CD4-positive, alpha-beta T cell treated with Interferon gamma for 1 hour (primary cell): ENCODE data around the gene AHCTF1.
"Not testable (repeated sequence)": the region's sequence is repeated elsewhere in the genome, so short reads cannot be mapped to it uniquely, and the experiment has no call there.

ENCODE experiments used
- DNase-seq: peaks from one replicate; pipeline ENCODE4 v3.0.0-alpha.2; 2020

Gene AHCTF1

DNA sequence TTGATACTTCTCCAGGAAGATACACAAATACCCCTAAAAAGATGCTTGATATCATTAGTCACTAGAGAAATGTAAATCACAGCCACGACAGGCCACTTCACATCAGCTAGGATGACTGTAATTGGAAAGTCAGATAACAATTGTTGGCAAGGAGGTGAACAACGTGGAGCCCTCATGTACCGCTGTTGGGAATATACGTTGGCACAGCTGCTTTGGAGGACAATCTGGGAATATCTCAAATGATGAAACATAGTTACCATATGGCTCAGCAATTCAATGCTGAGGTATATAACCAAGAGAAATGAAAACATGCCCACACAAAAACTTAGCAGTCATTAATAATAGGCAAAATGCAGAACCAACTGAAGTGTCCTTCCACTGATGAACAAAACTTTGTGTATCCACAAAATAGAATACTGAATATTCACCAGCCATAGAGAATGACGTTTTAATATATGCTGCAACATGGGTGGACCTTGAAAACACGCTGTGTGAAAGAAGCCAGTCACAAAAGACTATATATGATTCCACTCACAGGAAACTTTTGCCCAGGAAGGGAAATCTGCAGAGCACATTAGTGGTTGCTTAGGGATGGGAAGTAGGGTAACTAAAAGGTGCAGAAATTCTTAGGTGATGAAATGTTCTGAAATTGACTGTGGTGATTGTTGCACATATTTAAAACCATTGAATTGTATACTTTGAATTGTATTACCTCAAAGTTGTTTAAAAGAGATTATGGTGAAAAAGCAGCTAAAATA, 95.4 kb downstream of the AHCTF1 start:
- DNase-seq, result no peak

DNA sequence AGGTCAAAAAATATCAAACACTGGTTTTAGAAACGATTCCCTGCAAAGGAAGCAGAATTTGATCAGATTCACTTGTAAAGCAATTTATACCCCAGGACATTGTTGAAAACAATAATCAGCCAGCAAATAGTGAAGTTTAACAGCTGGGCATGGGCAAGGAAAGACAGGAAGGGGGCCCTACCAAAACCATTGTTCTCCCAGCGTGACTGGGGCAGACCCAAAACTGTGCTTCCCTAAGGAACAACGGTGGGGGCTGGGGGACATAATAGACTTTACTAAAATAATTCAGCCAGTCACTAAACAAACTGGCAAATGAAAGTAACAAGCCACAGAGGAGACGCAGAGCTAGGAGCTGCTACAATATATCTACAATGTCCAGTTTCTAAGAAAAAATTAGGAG, 100.2 kb downstream of the AHCTF1 start:
- DNase-seq, result no peak

DNA sequence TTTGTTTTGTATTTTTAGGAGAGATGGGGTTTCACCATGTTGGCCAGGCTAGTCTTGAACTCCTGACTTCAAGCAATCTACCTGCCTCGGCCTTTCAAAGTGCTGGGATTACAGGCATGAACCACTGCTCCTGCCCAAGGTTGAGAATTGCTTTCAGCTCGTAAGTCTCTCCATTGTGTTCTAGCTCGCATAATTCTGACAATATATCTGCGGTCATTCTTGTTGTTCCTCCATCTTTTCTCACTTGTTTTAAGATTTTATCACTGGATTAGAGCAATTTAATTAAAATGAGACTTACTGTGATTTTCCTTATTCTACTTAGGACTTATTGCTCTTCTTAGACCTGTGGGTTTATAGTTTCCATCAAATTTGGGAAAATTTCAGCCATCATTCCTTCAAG, 102.9 kb downstream of the AHCTF1 start:
- DNase-seq, result no peak

DNA sequence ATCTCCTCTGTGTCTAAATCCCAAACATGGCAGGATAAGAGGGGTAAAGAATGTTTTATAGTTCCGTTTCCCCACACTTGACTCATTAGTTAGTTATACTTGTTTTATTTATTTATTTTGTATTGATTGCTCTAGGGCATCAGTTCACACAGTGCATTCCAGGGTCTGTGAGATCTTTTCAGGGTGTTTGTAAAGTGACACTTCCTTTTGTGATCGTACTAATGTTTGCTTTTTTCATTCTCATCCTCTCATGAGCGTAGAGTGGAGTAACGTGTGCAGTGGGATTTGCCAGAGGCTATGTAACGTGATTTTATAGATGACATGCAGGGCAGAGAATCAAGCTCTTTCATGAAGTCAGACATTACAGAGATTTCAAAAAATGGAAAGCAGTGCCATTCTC, 104.4 kb downstream of the AHCTF1 start:
- DNase-seq, result no peak

DNA sequence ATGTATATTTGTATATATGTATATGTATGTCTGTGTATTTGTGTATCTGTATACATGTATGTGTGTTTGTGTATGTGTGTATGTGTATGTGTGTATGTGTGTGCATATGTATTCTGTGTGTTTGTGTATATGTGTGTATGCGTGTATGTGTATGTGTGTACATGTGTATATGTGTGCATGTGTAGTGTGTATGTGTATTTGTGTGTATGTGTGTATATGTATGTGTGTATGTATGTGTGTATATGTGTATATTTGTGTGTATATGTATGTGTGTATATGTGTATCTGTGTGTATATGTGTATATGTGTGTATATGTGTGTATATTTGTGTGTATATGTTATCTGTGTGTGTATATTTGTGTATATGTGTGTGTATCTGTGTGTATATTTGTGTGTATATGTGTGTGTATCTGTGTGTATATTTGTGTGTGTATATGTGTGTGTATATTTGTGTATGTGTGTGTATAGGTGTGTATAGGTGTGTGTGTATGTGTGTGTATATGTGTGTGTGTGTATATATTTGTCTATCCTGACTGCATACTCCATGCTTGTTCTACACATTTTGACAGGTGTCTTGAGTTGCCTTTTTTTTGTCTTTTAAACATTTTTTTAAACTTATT, 106.1 kb downstream of the AHCTF1 start:
- DNase-seq, result no peak

DNA sequence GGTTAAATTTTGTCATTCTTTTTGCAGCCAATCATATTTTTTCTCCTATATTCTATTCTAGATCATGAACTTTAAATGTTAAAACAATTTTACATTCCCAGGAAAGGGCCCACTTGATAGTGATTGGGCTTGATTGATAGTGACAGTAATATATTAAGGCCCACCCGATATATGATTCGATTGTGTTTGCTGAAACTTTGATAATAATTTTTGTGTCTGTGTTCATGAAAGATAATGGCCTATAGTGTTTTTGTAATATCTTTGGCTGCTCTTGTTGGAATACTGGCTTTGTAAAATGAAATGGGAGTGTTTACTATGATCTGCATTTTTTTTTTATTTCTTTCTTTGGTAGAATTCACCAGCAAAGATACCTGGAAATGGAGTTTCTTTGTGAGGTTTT, 107.2 kb downstream of the AHCTF1 start:
- no peak for DNase-seq

DNA sequence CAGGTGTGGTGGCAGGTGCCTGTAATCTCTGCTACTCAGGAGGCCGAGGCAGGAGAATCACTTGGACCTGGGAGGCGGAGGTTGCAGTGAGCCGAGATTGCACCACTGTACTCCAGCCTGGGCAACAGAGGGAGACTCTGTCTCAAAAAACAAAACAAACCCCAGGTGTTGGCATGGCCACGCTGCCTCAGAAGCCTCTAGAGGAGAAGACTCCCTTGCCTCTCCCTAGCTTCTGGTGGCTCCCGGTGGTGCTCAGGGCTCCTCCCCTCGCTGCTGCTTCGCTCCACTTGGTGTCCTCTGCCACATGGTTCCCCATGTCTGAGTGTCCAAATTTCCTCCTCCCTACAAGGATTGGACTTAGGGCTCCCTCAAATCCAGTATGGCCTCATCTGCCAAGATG, 109.6 kb downstream of the AHCTF1 start:
- DNase-seq, result not testable (repeated sequence)

DNA sequence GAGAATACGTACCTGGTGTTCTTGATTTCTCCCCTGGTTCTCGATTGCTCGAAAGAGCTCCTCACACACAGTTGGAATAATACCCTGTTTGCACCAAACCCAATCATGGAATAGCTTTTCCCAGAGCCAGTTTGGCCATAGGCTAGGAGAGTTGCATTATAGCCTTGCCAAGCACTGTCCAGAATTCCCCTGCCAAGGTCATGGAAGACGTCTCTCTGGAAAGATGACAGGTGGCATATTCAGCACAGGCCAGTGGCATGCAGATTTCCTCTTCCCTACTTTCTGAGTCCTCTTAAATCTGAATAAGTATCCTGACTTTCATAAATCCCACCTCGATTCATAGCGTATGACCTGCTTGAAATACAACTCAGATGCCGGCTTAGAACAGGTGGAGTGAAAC, 111.1 kb downstream of the AHCTF1 start:
- no peak for DNase-seq

DNA sequence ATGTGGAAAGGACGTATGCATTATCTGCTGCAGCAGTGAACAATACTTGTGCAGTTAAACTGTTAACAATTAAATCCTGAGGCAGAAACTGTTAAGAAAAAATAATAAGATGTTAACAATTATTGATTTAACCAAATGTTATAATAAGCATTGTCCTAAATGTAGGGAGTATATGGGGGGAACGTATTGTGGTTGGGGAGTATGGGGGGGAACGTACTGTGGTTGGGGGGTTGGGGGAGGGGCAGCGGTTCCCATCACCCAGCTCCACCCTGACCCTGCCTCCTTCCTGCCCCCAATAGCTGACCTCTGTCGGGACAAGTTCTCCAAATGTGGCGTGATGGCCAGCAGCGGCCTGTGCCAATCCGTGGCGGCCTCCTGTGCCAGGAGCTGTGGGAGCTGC, 114.0 kb downstream of the AHCTF1 start:
- DNase-seq, result not testable (repeated sequence)

DNA sequence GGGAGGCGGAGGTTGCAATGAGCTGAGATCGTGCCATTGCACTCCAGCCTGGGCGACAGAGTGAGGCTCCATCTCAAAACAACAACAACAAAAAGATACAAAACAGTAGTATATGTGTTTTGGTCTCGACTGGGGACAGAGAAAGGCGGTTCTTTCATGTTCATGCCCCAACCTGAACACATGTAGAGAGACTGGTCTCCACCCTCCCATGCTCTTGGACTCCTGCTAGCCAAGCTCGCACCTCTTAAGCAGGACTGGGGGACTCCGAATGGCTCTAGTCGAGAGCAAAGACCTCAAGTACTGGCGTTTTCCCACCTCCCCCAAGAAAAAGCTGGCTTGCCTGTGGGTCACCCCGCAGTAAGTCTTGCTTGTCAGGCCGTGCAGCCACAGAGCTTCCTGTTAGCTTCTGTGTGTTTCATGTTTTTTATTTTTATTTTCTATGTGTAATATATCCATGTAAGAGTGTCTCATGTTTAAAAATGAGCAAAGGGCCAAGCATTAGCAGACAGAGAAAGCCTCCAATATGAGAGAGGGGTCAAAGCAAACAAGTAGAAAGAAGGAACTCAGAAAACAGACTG, 116.0 kb downstream of the AHCTF1 start:
- no peak for DNase-seq

DNA sequence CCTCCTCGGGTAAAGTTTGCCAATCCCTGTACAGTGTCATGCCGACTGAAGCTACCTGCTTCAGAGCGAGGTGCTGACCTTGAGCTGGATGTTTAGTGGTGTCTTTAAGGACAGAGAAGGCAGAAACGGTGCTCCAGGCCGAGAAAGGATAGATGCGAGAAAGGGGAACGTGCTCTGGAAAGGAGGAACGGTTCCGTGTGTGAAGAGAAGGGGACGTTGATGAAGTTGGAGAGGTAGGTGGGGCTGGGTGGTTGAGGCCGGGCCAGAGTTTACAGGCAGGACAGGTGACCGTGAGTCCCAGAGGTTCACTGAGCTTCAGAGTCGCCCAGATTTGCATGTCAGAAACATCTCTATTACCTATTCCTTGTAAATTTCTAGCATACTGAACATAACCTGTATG, 116.9 kb downstream of the AHCTF1 start:
- DNase-seq, result no peak

DNA sequence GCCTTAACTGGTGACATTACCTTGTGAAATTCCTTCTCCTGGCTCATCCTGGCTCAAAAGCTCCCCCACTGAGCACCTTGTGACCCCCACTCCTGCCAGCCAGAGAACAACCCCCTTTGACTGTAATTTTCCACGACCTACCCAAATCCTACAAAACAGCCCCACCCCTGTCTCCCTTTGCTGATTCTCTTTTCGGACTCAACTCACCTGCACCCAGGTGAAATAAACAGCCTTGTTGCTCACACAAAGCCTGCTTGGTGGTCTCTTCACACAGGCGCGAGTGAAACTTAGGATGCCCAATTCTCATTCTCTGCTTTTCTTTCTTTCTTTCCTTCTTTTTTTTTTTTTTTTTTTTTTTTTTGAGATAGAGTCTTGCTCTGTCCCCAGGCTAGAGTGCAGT, 118.4 kb downstream of the AHCTF1 start:
- DNase-seq, result not testable (repeated sequence)

DNA sequence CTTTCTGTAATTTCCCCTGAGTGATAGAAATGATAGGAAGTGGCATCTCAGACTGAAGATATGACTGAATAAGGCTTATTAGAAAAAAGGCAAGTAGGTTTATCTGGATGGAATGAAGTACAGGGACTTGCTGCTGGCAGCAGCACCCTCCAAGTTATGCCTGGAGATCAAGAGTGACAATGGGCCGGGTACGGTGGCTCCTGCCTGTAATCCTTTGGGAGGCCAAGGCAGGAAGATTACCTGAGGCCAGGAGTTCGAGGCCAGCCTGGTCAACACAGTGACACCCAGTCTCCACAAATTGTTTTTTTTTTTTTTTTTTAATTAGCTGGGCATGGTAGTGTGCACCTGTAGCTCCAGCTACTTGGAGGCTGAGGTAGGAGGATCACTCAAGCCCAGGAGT, 119.8 kb downstream of the AHCTF1 start:
- DNase-seq, result no peak

DNA sequence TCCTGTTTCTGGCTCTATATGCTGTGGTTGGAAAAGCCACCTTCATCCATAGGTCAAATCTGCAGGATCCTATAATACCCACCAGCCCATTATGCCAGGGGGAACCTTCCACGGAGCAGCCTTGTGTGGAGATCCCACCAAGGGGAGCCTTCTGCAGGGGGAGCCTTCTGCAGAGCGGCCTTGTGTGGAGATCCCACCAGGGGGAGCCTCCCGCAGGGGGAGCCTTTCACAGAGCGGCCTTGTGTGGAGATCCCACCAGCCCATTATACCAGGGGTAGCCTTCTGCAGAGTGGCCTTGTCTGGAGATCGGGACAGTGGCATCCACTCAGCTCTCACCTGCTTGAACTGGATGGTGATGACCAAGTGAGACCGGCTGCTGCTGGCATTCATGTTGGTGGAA, 122.3 kb downstream of the AHCTF1 start:
- DNase-seq, result no peak

DNA sequence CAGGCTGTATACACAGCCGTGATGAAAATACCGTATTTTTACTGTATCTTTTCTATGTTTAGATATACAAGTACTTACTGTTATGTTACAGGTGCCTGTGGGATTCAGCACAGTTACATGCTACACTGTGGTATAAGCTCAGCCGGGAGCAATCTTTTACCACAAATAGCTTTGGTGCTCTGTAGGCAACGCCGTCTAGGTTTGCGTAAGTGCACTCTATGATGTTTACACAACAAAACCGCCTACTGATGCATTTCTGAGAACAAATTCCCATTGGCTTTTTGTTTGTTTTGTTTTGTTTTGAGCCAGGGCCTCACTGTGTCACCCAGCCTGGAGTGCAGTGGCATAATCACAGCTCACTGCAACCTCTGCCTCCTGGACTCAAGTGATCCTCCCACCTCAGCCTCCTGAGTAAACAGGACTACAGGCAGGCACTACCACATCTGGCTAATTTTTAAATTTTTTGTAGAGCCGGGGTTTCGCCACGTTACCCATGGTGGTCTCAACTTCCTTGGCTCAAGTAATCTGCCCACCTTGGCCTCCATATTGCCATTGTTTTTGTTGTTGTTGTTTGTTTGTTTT, 126.5 kb downstream of the AHCTF1 start:
- DNase-seq, result no peak

DNA sequence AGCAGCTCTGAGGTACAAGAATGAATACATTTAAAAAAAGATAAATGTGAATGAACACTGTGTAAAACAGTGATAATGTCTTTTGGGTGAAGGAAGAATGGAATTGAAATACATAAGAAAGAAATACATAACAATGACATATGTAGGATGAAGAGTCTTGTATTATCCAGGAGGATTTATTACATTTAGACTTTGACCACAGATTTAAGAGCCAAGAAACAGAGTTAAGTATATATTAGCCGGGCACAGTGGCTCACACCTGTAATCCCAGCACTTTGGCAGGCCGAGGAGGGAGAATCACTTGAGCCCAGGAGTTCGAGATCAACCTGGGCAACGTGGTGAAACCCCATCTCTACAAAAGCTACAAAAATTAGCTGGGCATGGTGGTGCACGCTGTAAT, 127.9 kb downstream of the AHCTF1 start:
- DNase-seq, result no peak

DNA sequence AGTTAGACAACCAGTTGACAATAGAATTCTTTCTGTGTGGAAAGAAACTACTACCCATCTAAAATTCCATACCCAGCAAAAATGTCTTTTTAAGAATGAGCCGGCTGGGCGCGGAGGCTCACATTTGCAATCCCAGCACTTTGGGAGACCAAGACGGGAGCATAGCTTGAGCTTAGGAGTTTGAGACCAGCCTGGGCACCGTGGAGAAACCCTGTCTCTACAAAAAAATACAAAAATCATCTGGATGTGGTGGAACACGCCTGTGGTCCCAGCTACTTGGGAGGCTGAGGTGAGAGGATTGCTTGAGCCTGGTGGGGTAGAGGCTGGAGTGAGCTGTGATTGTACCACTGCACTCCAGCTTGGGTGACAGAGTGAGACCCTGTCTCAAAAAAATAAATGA, 128.4 kb downstream of the AHCTF1 start:
- no peak for DNase-seq

DNA sequence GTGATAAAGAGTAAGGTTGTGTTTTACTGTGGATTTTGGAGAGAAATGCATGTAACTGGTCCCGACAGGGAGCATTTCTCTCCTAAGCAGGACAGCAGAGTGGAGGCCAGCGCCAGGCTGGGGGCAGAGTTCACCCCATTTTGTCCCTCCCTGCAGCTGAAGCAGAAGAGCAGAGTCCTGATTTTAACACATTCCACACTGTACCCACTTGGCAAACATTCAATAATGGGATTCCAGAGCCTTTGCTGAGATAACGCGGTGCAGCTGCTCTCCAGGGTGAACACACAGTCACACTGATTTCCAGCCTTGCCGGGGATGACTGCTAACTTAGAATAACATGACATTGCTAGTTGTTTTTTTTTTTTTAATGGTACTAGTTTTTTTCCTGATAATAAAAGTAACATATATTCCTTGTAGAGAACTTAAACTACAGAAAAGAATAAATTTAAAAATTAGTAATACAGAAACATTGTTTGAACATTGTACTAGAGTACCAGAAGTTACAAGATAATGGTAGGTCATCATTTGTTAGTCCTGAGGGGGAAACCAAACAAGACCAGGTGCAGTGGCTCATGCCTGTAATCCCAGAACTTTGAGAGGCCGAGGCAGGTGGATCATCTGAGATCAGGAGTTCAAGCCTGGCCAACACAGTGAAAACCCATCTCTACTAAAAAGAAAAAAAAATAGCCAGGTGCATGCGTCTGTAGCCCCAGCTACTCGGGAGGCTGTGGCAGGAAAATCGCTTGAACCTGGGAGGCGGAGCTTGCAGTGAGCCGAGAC, 130.3 kb downstream of the AHCTF1 start:
- DNase-seq, result no peak

DNA sequence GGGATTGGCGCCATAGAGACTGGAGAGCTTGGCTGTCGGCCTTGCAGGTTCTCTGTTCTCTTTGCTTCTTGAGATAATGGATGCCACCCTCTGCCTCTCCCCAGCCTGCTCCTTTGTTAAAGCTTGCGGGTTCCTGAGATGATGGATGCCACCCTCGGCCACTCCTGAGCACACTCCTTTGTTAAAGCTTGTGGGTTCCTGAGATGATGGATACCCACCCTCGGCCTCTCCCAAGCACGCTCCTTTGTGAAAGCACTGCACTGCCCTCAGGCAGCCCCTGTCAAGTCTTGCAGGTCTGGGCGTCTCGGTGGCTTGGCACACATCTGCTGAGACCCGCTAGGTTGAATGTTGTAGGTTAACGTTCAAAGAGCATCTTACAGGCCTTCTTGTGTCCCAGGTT, 131.0 kb downstream of the AHCTF1 start:
- DNase-seq, result no peak

DNA sequence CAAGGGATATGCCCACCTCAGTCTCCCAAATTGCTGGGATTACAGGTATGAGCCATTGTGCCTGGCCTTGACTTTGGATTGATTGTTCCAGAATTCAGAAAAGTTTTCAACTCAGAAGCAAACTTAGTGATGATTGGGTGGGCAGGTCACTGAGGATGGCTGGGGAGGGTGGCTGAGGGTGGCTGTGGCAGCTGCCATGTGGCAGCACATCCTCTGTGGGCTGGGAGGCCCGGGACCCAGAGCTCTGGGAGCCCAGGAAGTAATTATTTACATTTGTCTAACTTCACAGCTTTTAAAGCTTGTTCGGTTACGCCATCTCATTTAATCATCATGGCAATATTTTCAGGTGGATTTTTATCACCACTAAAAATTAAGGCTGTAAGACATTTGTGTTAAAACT, 131.4 kb downstream of the AHCTF1 start:
- no peak for DNase-seq

DNA sequence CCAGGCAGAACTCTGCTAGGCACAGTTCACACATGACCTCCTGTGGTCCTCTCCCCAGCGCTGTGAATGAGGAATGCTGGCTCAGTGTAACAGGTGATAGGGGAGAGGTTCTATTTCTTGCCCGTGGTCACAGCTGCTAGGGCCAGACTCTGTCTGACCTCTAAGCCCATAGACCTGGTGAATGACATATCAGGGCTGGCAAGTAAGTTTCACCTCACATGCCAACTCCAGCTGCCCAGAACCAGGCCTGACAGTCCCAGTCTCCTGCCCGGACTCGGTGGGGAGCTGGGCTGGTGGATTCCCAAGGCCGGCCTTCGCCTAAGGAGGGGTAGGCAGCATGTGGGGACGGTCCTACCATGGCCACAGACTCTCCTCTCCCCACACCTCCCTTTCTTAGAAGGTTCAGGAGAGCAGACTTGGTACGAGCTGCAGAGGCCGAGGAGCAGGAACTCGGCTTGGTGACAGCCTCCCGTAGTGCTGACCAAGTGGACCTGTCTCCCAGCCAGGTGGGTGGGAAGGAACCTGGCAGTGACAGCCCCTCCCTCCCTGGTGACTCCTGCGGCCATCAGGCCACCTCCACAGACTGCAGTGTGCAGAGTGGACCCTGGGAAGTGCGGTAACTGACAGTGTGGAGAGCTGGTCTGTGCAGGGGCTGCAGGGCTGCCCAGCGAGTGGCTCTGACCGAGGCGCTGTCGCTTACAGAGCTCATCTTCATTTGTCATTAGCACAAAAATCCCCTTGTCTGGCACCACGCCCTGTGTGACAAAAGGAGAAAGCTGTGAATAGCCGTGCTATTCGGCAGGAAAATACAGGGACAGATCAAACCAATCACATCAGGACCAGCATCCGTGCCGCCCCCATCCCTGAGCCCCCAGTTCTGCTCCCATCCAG, 132.9 kb downstream of the AHCTF1 start:
- DNase-seq, result no peak

DNA sequence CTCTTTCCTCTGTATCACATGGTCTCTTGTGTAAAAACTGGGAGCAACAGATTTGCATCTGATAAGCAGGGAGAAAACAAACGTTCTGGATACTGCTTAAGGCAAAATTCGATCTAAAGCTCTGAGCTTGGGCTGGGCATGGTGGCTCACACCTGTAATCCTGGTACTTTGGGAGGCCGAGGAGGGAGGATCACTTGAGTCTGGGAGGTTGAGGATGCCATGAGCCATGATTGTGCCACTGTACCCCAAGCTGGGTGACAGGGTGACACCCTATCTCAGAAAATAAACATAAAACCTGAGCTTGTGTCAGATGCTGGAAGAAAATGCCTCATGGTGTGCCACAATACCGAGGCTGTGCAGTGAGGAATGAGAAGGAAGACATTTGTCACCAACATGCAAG, 133.6 kb downstream of the AHCTF1 start:
- no peak for DNase-seq
